ENCODE results near the gene SCARB1. TPM values are rescaled to one million over a fixed set of nuclear protein-coding genes. Genes with fewer than 3 reads are reported as not detected.
A peak's percentile ranks its signal among the peaks of the same experiment; 100 is the strongest.

Gene SCARB1
- total and polyA plus RNA-seq, 5 donors from 2014 or later = 0.52 to 1.2 (median 0.75) TPM

GRCh38 chr12:124832856-124833255, 30.8 kb downstream of the SCARB1 start:
- ATAC-seq (ENCODE audit: low read depth in 2 of 2) (no peak), DNase-seq (no peak)
- H3K9me3 ChIP-seq (ENCODE audit: control insufficient read depth in 2 of 2, low read length in 2 of 2) = no peaks in the 10 kb centered on the region
- H3K27ac ChIP-seq (ENCODE audit: insufficient read depth, low read length, poor library complexity, severe bottlenecking) = no peak overlapping the region
- H3K27ac Mint-ChIP-seq = no peak overlapping the region
- H3K9me3 Mint-ChIP-seq = peaks cover 0 to 2% (median 0%) of the 10 kb centered on the region in 7 donors
- H3K4me3 ChIP-seq (ENCODE audit: low read depth, low read length) = no peak overlapping the region
- no peaks in the 10 kb centered on the region for H3K27me3 ChIP-seq (ENCODE audit: control insufficient read depth, insufficient read depth, low read length)
- H3K4me1 ChIP-seq (ENCODE audit: control insufficient read depth, insufficient read depth, low read length, poor library complexity, severe bottlenecking) = no peaks in the 10 kb centered on the region
- no peaks in the 10 kb centered on the region for H3K27me3 Mint-ChIP-seq
- H3K4me1 Mint-ChIP-seq = no peaks in the 10 kb centered on the region
- peaks cover 5% of the 10 kb centered on the region for H3K36me3 Mint-ChIP-seq
- H3K36me3 ChIP-seq (ENCODE audit: control insufficient read depth, insufficient read depth, low read length) = no peaks in the 10 kb centered on the region
- no peak overlapping the region for H3K4me3 Mint-ChIP-seq

- Mint-ChIP-seq H3K4me1 (no peaks in the 10 kb centered on the region), H3K9me3 (peaks cover 0 to 2% (median 0%) of the 10 kb centered on the region in 7 donors), H3K27ac (no peak overlapping the region), H3K4me3 (no peak overlapping the region), H3K36me3 (peaks cover 5% of the 10 kb centered on the region), H3K27me3 (no peaks in the 10 kb centered on the region)
- no peak for ATAC-seq (ENCODE audit: low read depth in 2 of 2)
- Histone ChIP-seq H3K27ac (ENCODE audit: insufficient read depth, low read length, poor library complexity, severe bottlenecking) (no peak overlapping the region), H3K4me3 (ENCODE audit: low read depth, low read length) (no peak overlapping the region), H3K4me1 (ENCODE audit: control insufficient read depth, insufficient read depth, low read length, poor library complexity, severe bottlenecking) (no peaks in the 10 kb centered on the region), H3K27me3 (ENCODE audit: control insufficient read depth, insufficient read depth, low read length) (no peaks in the 10 kb centered on the region), H3K9me3 (ENCODE audit: control insufficient read depth in 2 of 2, low read length in 2 of 2) (no peaks in the 10 kb centered on the region), H3K36me3 (ENCODE audit: control insufficient read depth, insufficient read depth, low read length) (no peaks in the 10 kb centered on the region)
- no peak for DNase-seq
Observed at GRCh38 chr12:124831590-124831989, 32.1 kb downstream of the SCARB1 start.

GRCh38 chr12:124830306-124830705, 33.4 kb downstream of the SCARB1 start:
- H3K4me1 Mint-ChIP-seq = no peaks in the 10 kb centered on the region
- no peak overlapping the region for H3K27ac ChIP-seq (ENCODE audit: insufficient read depth, low read length, poor library complexity, severe bottlenecking)
- H3K36me3 Mint-ChIP-seq = peaks cover 5% of the 10 kb centered on the region
- H3K36me3 ChIP-seq (ENCODE audit: control insufficient read depth, insufficient read depth, low read length) = no peaks in the 10 kb centered on the region
- H3K9me3 ChIP-seq (ENCODE audit: control insufficient read depth in 2 of 2, low read length in 2 of 2) = no peaks in the 10 kb centered on the region
- H3K4me1 ChIP-seq (ENCODE audit: control insufficient read depth, insufficient read depth, low read length, poor library complexity, severe bottlenecking) = no peaks in the 10 kb centered on the region
- no peaks in the 10 kb centered on the region for H3K27me3 Mint-ChIP-seq
- DNase-seq = no peak
- H3K4me3 ChIP-seq (ENCODE audit: low read depth, low read length) = no peak overlapping the region
- no peak for ATAC-seq (ENCODE audit: low read depth in 2 of 2)
- H3K9me3 Mint-ChIP-seq = peaks cover 0 to 2% (median 0%) of the 10 kb centered on the region in 7 donors
- no peaks in the 10 kb centered on the region for H3K27me3 ChIP-seq (ENCODE audit: control insufficient read depth, insufficient read depth, low read length)
- no peak overlapping the region for H3K27ac Mint-ChIP-seq
- no peak overlapping the region for H3K4me3 Mint-ChIP-seq

- H3K9me3 ChIP-seq (ENCODE audit: control insufficient read depth in 2 of 2, low read length in 2 of 2) = no peaks in the 10 kb centered on the region
- H3K4me1 ChIP-seq (ENCODE audit: control insufficient read depth, insufficient read depth, low read length, poor library complexity, severe bottlenecking) = no peaks in the 10 kb centered on the region
- DNase-seq = no peak
- ATAC-seq (ENCODE audit: low read depth in 2 of 2) = no peak
- Mint-ChIP-seq H3K9me3 (peaks cover 0 to 2% (median 0%) of the 10 kb centered on the region in 7 donors), H3K36me3 (peaks cover 5% of the 10 kb centered on the region), H3K27me3 (no peaks in the 10 kb centered on the region), H3K4me1 (no peaks in the 10 kb centered on the region), H3K4me3 (no peak overlapping the region), H3K27ac (no peak overlapping the region)
- no peaks in the 10 kb centered on the region for H3K36me3 ChIP-seq (ENCODE audit: control insufficient read depth, insufficient read depth, low read length)
- H3K27me3 ChIP-seq (ENCODE audit: control insufficient read depth, insufficient read depth, low read length) = no peaks in the 10 kb centered on the region
- no peak overlapping the region for H3K4me3 ChIP-seq (ENCODE audit: low read depth, low read length)
- H3K27ac ChIP-seq (ENCODE audit: insufficient read depth, low read length, poor library complexity, severe bottlenecking) = no peak overlapping the region
Observed at GRCh38 chr12:124829708-124830304, 33.9 kb downstream of the SCARB1 start.

- Histone ChIP-seq H3K27ac (ENCODE audit: insufficient read depth, low read length, poor library complexity, severe bottlenecking) (no peak overlapping the region), H3K4me1 (ENCODE audit: control insufficient read depth, insufficient read depth, low read length, poor library complexity, severe bottlenecking) (no peaks in the 10 kb centered on the region), H3K4me3 (ENCODE audit: low read depth, low read length) (no peak overlapping the region), H3K36me3 (ENCODE audit: control insufficient read depth, insufficient read depth, low read length) (no peaks in the 10 kb centered on the region), H3K9me3 (ENCODE audit: control insufficient read depth in 2 of 2, low read length in 2 of 2) (no peaks in the 10 kb centered on the region), H3K27me3 (ENCODE audit: control insufficient read depth, insufficient read depth, low read length) (no peaks in the 10 kb centered on the region)
- Mint-ChIP-seq H3K4me3 (no peak overlapping the region), H3K9me3 (peaks cover 0 to 2% (median 0%) of the 10 kb centered on the region in 7 donors), H3K36me3 (peaks cover 5% of the 10 kb centered on the region), H3K27me3 (no peaks in the 10 kb centered on the region), H3K4me1 (no peaks in the 10 kb centered on the region), H3K27ac (no peak overlapping the region)
- no peak for DNase-seq
- ATAC-seq (ENCODE audit: low read depth in 2 of 2) = no peak
Observed at GRCh38 chr12:124829008-124829707, 34.5 kb downstream of the SCARB1 start.

GRCh38 chr12:124828264-124829007, 35.2 kb downstream of the SCARB1 start:
- H3K4me1 ChIP-seq (ENCODE audit: control insufficient read depth, insufficient read depth, low read length, poor library complexity, severe bottlenecking) = no peaks in the 10 kb centered on the region
- H3K9me3 Mint-ChIP-seq = peaks cover 0 to 2% (median 0%) of the 10 kb centered on the region in 7 donors
- H3K4me3 Mint-ChIP-seq = no peak overlapping the region
- H3K27ac Mint-ChIP-seq = no peak overlapping the region
- H3K36me3 Mint-ChIP-seq = peaks cover 5% of the 10 kb centered on the region
- H3K36me3 ChIP-seq (ENCODE audit: control insufficient read depth, insufficient read depth, low read length) = no peaks in the 10 kb centered on the region
- ATAC-seq (ENCODE audit: low read depth in 2 of 2) (no peak), DNase-seq (no peak)
- no peaks in the 10 kb centered on the region for H3K4me1 Mint-ChIP-seq
- H3K9me3 ChIP-seq (ENCODE audit: control insufficient read depth in 2 of 2, low read length in 2 of 2) = no peaks in the 10 kb centered on the region
- no peak overlapping the region for H3K27ac ChIP-seq (ENCODE audit: insufficient read depth, low read length, poor library complexity, severe bottlenecking)
- H3K4me3 ChIP-seq (ENCODE audit: low read depth, low read length) = no peak overlapping the region
- no peaks in the 10 kb centered on the region for H3K27me3 ChIP-seq (ENCODE audit: control insufficient read depth, insufficient read depth, low read length)
- no peaks in the 10 kb centered on the region for H3K27me3 Mint-ChIP-seq

- H3K27ac ChIP-seq (ENCODE audit: insufficient read depth, low read length, poor library complexity, severe bottlenecking) = no peak overlapping the region
- no peaks in the 10 kb centered on the region for H3K27me3 ChIP-seq (ENCODE audit: control insufficient read depth, insufficient read depth, low read length)
- H3K27ac Mint-ChIP-seq = peak overlapping the region in 1 of 3 donors; percentile 32
- ATAC-seq (ENCODE audit: low read depth in 2 of 2) = no peak
- H3K27me3 Mint-ChIP-seq = no peaks in the 10 kb centered on the region
- no peaks in the 10 kb centered on the region for H3K9me3 ChIP-seq (ENCODE audit: control insufficient read depth in 2 of 2, low read length in 2 of 2)
- H3K4me3 Mint-ChIP-seq = no peak overlapping the region
- no peaks in the 10 kb centered on the region for H3K4me1 Mint-ChIP-seq
- no peaks in the 10 kb centered on the region for H3K36me3 ChIP-seq (ENCODE audit: control insufficient read depth, insufficient read depth, low read length)
- no peak overlapping the region for H3K4me3 ChIP-seq (ENCODE audit: low read depth, low read length)
- DNase-seq = no peak
- H3K9me3 Mint-ChIP-seq = peaks cover 0 to 2% (median 0%) of the 10 kb centered on the region in 7 donors
- H3K36me3 Mint-ChIP-seq = peaks cover 5% of the 10 kb centered on the region
- no peaks in the 10 kb centered on the region for H3K4me1 ChIP-seq (ENCODE audit: control insufficient read depth, insufficient read depth, low read length, poor library complexity, severe bottlenecking)
Observed at GRCh38 chr12:124827588-124828184, 36.0 kb downstream of the SCARB1 start.
